Measurements from ENCODE around the gene POLD2. TPM values are rescaled to one million over a fixed set of nuclear protein-coding genes. Genes with fewer than 3 reads are reported as not detected.

Gene POLD2
- total and polyA plus RNA-seq, 2 of the 4 experiments (the other 2 are of a cell fraction): 142 to 163 TPM

DNA sequence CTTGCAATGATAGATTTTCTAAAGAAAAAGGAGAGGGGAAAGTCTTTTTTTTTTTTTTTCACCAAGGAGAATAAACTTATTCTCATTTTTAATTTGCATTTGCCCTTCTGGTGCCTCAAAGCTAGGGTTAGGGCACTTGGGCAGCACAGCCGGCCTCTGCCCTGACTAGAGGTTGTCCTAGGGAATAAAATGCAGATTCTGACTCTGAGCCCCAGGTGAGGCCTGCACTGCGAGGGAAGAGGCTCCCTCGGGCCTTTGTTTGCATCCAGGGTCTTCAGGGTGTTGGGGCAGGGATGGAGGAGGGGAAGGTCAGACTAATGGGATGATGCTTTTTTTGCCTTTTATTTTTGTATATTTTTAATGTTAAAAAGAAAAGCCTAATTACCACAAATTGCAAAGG, 9.9 kb upstream of the POLD2 start:
- POLR2A ChIA-PET (ENCODE audit: unreplicated experiment): no interaction called here
- Histone ChIP-seq H4K20me1 (ENCODE audit: insufficient read depth, low read length) (no peaks in the 10 kb centered on the region), H2AK5ac (ENCODE audit: low read depth, low read length) (no peak overlapping the region), H2BK5ac (ENCODE audit: low read depth, low read length, poor library complexity, severe bottlenecking) (no peak overlapping the region), H3K9me3 (ENCODE audit: control insufficient read depth, insufficient read depth, low read length) (no peaks in the 10 kb centered on the region), H4K91ac (ENCODE audit: insufficient read depth, low read depth, low read length) (no peak overlapping the region), H3K9me1 (ENCODE audit: insufficient read depth, low read length) (peaks cover 3% of the 10 kb centered on the region; the same call in 1 of the 2 replicates), H3K4ac (ENCODE audit: low read depth, low read length) (no peak overlapping the region), H3K9ac (ENCODE audit: low read depth, low read length) (no peak overlapping the region), H2BK15ac (ENCODE audit: low read depth, low read length) (no peak overlapping the region), H2AFZ (replicated peaks; ENCODE audit: low read length, poor library complexity) (no peak overlapping the region), H3K79me1 (ENCODE audit: low read depth in 1 of 2, low read length in 2 of 2) (no peaks in the 10 kb centered on the region), H3K4me2 (ENCODE audit: low read depth, low read length) (no peak overlapping the region), H3K4me3 (ENCODE audit: insufficient read depth, low read depth, low read length) (no peak overlapping the region), H4K8ac (ENCODE audit: low read depth in 2 of 2, low read length in 2 of 2) (no peak overlapping the region), H3K56ac (ENCODE audit: extremely low read depth, insufficient read depth, low read length) (no peak overlapping the region), H3K27ac (ENCODE audit: insufficient read depth, low read length) (no peak overlapping the region), H4K5ac (ENCODE audit: low read depth, low read length) (no peak overlapping the region), H3K36me3 (ENCODE audit: control insufficient read depth, insufficient read depth, low read length) (no peaks in the 10 kb centered on the region), H3K4me1 (ENCODE audit: control insufficient read depth, insufficient read depth, low read length) (peaks cover 10% of the 10 kb centered on the region), H3K14ac (replicated peaks; ENCODE audit: low read depth, low read length) (no peak overlapping the region), H3K23ac (ENCODE audit: low read depth, low read length) (no peak overlapping the region), H3K27me3 (ENCODE audit: control insufficient read depth, insufficient read depth, low read length) (0 out of 2 replicates have a peak, but pooled peaks cover 3% of the 10 kb centered on the region), H2BK20ac (ENCODE audit: low read depth, low read length) (no peak overlapping the region), H2BK120ac (ENCODE audit: low read depth, low read length) (no peak overlapping the region), H3K18ac (ENCODE audit: low read depth, low read length) (no peak overlapping the region), H2AK9ac (replicated peaks; ENCODE audit: low read depth, low read length, poor library complexity) (no peak overlapping the region)
- no peak for ATAC-seq (ENCODE audit: low read depth)
- no CpG with 5 or more reads among the region's 3 CpGs for WGBS, 2 experiments (ENCODE audit: extremely low coverage in 2 of 2, insufficient read length in 1 of 2)
- dilution Hi-C loops (cut with HindIII; ENCODE audit: low sequenced_read_pairs, unreplicated experiment): no loop called here
- CTCF ChIA-PET: no interaction called here
- in situ Hi-C loops (cut with MboI; ENCODE audit: low sequenced_read_pairs): no loop called here
- TF ChIP-seq, protein P1, sequence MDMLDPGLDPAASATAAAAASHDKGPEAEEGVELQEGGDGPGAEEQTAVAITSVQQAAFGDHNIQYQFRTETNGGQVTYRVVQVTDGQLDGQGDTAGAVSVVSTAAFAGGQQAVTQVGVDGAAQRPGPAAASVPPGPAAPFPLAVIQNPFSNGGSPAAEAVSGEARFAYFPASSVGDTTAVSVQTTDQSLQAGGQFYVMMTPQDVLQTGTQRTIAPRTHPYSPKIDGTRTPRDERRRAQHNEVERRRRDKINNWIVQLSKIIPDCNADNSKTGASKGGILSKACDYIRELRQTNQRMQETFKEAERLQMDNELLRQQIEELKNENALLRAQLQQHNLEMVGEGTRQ (IDR thresholded peaks at IDR 0.05; ENCODE audit: low read depth, low read length): no peak
- BruUV-seq (replicated peaks): no TSS peak
- intact Hi-C loops (cut with micrococcal nuclease): no loop called here
- DNase-seq: no peak
